Effector memory CD4-positive, alpha-beta T cell (primary cell): Measurements from ENCODE around the gene RUNDC3A.
A peak's percentile ranks its signal among the peaks of the same experiment; 100 is the strongest.
"Not testable (repeated sequence)": the region's sequence is repeated elsewhere in the genome, so short reads cannot be mapped to it uniquely, and the experiment has no call there.

Experiments
- DNase-seq, 3 donors: peaks; one replicate each; pipeline ENCODE4 v3.0.0-alpha.2; 2020
- H3K27ac ChIP-seq: 2 replicates; pipeline ENCODE4 v1.7.0; 2013; ENCODE audit warnings: mild to moderate bottlenecking, low read length, moderate library complexity; ENCODE audit not compliant: insufficient read depth, poor library complexity, severe bottlenecking
- H3K27me3 ChIP-seq: replicated peaks from 2 replicates; pipeline ENCODE4 v1.7.0; 2013; ENCODE audit warnings: mild to moderate bottlenecking, low read length; ENCODE audit not compliant: insufficient read depth, control insufficient read depth, poor library complexity, severe bottlenecking
- H3K36me3 ChIP-seq: 2 replicates; pipeline ENCODE4 v1.7.0; 2013; ENCODE audit warnings: mild to moderate bottlenecking, low read length, moderate library complexity; ENCODE audit not compliant: control insufficient read depth, insufficient read depth
- H3K4me1 ChIP-seq: 2 replicates; pipeline ENCODE4 v1.7.0; 2013; ENCODE audit warnings: low read length, mild to moderate bottlenecking; ENCODE audit not compliant: control insufficient read depth, insufficient read depth, poor library complexity, severe bottlenecking
- H3K4me3 ChIP-seq: 2 replicates; pipeline ENCODE4 v1.7.0; 2013; ENCODE audit warnings: low read length, low read depth, mild to moderate bottlenecking; ENCODE audit not compliant: insufficient read depth, poor library complexity, severe bottlenecking
- H3K9me3 ChIP-seq: 2 replicates; pipeline ENCODE4 v1.7.0; 2013; ENCODE audit warnings: mild to moderate bottlenecking, low read length, moderate library complexity; ENCODE audit not compliant: control insufficient read depth

Gene RUNDC3A

GRCh38 chr17:44359006-44359405 lies 50.6 kb downstream of the RUNDC3A start:
- no peaks in the 10 kb centered on the region for H3K9me3 ChIP-seq
- H3K4me3 ChIP-seq, result no peak overlapping the region
- peaks cover 5% of the 10 kb centered on the region for H3K4me1 ChIP-seq
- DNase-seq, result no peak
- peaks cover 11% of the 10 kb centered on the region for H3K27me3 ChIP-seq
- H3K27ac ChIP-seq, result no peak overlapping the region
- no peaks in the 10 kb centered on the region for H3K36me3 ChIP-seq

GRCh38 chr17:44359458-44360143 lies 51.2 kb downstream of the RUNDC3A start:
- no peak for DNase-seq
- Histone ChIP-seq H3K27me3 (peaks cover 11% of the 10 kb centered on the region), H3K4me3 (no peak overlapping the region), H3K27ac (no peak overlapping the region), H3K36me3 (no peaks in the 10 kb centered on the region), H3K9me3 (no peaks in the 10 kb centered on the region), H3K4me1 (peaks cover 5% of the 10 kb centered on the region)

- peaks cover 5% of the 10 kb centered on the region for H3K4me1 ChIP-seq
- H3K27me3 ChIP-seq, result peaks cover 11% of the 10 kb centered on the region
- H3K4me3 ChIP-seq, result no peak overlapping the region
- no peaks in the 10 kb centered on the region for H3K9me3 ChIP-seq
- H3K27ac ChIP-seq, result no peak overlapping the region
- no peak for DNase-seq
- no peaks in the 10 kb centered on the region for H3K36me3 ChIP-seq
Measured at GRCh38 chr17:44360144-44360533, 51.7 kb downstream of the RUNDC3A start.

GRCh38 chr17:44360826-44361225 lies 52.4 kb downstream of the RUNDC3A start:
- no peak overlapping the region for H3K27ac ChIP-seq
- no peak for DNase-seq
- no peak overlapping the region for H3K4me3 ChIP-seq

GRCh38 chr17:44361292-44362260 lies 53.2 kb downstream of the RUNDC3A start:
- H3K36me3 ChIP-seq, result no peaks in the 10 kb centered on the region

More at GRCh38 chr17:44360826-44361225, 52.4 kb downstream of the RUNDC3A start:
- H3K36me3 ChIP-seq, result no peaks in the 10 kb centered on the region
- H3K27me3 ChIP-seq, result peaks cover 11% of the 10 kb centered on the region
- no peaks in the 10 kb centered on the region for H3K9me3 ChIP-seq
- H3K4me1 ChIP-seq, result peaks cover 5% of the 10 kb centered on the region

GRCh38 chr17:44362459-44362948 lies 54.1 kb downstream of the RUNDC3A start:
- no peaks in the 10 kb centered on the region for H3K9me3 ChIP-seq
- H3K36me3 ChIP-seq, result no peaks in the 10 kb centered on the region
- peak overlapping the region; percentile 60 for H3K4me3 ChIP-seq
- no peak overlapping the region for H3K27ac ChIP-seq
- H3K4me1 ChIP-seq, result peaks cover 5% of the 10 kb centered on the region
- peaks cover 11% of the 10 kb centered on the region for H3K27me3 ChIP-seq
- DNase-seq, result no peak

More at GRCh38 chr17:44361292-44362260, 53.2 kb downstream of the RUNDC3A start:
- H3K27me3 ChIP-seq, result peaks cover 11% of the 10 kb centered on the region
- DNase-seq, result no peak
- H3K4me1 ChIP-seq, result peaks cover 5% of the 10 kb centered on the region
- no peak overlapping the region for H3K4me3 ChIP-seq
- no peaks in the 10 kb centered on the region for H3K9me3 ChIP-seq
- H3K27ac ChIP-seq, result no peak overlapping the region

- Histone ChIP-seq H3K27me3 (peaks cover 11% of the 10 kb centered on the region), H3K27ac (no peak overlapping the region), H3K9me3 (no peaks in the 10 kb centered on the region), H3K4me3 (peak overlapping the region; percentile 60), H3K36me3 (no peaks in the 10 kb centered on the region), H3K4me1 (peaks cover 5% of the 10 kb centered on the region)
- DNase-seq, result no peak
Measured at GRCh38 chr17:44362949-44363612, 54.7 kb downstream of the RUNDC3A start.

- peak within 1 kb of the TSS; percentile 60 for H3K4me3 ChIP-seq
- no peaks in the 10 kb centered on the region for H3K9me3 ChIP-seq
- no peaks in the 10 kb centered on the region for H3K36me3 ChIP-seq
- H3K27ac ChIP-seq, result no peak within 1 kb of the TSS
- H3K27me3 ChIP-seq, result peaks cover 11% of the 10 kb centered on the region
- DNase-seq, result peak; percentile 36 to 46 (median 39)
- peaks cover 5% of the 10 kb centered on the region for H3K4me1 ChIP-seq
Measured at GRCh38 chr17:44363613-44364159, 55.3 kb downstream of the RUNDC3A start, which contains the start of gene FAM171A2. Gene FAM171A2, minus strand, starts transcription at chr17:44363853. Its CDS starts 139 bp downstream, at chr17:44363714.

GRCh38 chr17:44365051-44365450 lies 56.6 kb downstream of the RUNDC3A start:
- peaks cover 11% of the 10 kb centered on the region for H3K27me3 ChIP-seq
- not testable (repeated sequence) for DNase-seq, H3K4me1 ChIP-seq, H3K36me3 ChIP-seq, H3K4me3 ChIP-seq, H3K27ac ChIP-seq, H3K9me3 ChIP-seq
